ENCODE results near the gene GNL2.

DNA sequence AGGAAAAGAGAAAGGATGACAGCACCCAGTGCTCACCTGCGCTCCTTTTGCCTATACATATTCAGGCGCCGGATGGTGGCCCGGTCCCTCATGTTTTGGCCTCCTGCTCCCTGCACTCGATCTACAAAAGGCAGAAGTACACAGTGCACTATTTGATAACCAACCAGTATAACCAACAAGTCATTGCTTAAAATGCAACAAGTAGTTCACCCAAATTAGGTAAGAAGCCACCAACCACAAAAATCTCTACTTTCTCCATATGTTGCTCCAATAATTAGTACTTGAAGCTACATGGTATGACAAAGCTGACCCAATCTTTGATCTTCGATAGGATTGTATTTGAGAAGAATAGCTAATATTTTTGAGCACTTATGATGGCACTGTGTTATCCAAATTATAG lies 2.0 kb downstream of the GNL2 start:
- TF ChIP-seq ZNF207 (IDR thresholded peaks at IDR 0.05; ENCODE audit: borderline replicate concordance) (no peak), JUNB (IDR thresholded peaks at IDR 0.05) (no peak), POLR2A (IDR thresholded peaks at IDR 0.05; ENCODE audit: low read depth, low read length) (no peak)
